ENCODE data around the gene GPR22.

The GPR22 gene

GRCh38 chr7:107480932-107481331, 11.1 kb downstream of the GPR22 start:
- DNase-seq = no peak

- DNase-seq = no peak
These were observed 12.7 kb downstream of the GPR22 start for GRCh38 chr7:107482571-107482970.

- no peak for DNase-seq
These were observed 16.2 kb downstream of the GPR22 start for GRCh38 chr7:107486041-107486440.

- no peak for DNase-seq
These were observed 23.0 kb downstream of the GPR22 start for GRCh38 chr7:107492875-107493274.

GRCh38 chr7:107494315-107494751, 24.5 kb downstream of the GPR22 start:
- DNase-seq = no peak

GRCh38 chr7:107494884-107495283, 25.0 kb downstream of the GPR22 start:
- DNase-seq = no peak

- no peak for DNase-seq
These were observed 25.7 kb downstream of the GPR22 start for GRCh38 chr7:107495516-107495915.

GRCh38 chr7:107499731-107500130, 29.9 kb downstream of the GPR22 start:
- no peak for DNase-seq

GRCh38 chr7:107501593-107501992, 31.7 kb downstream of the GPR22 start:
- no peak for DNase-seq

- DNase-seq = no peak
These were observed 32.3 kb downstream of the GPR22 start for GRCh38 chr7:107502154-107502553.

- no peak for DNase-seq
These were observed 32.9 kb downstream of the GPR22 start for GRCh38 chr7:107502797-107503196.

GRCh38 chr7:107503687-107504086, 33.8 kb downstream of the GPR22 start:
- no peak for DNase-seq

- DNase-seq = no peak
These were observed 35.5 kb downstream of the GPR22 start for GRCh38 chr7:107505362-107505761.

- no peak for DNase-seq
These were observed 36.3 kb downstream of the GPR22 start for GRCh38 chr7:107505997-107506673.

GRCh38 chr7:107506674-107507339, 37.0 kb downstream of the GPR22 start:
- DNase-seq = no peak

Measured in activated naive CD4-positive, alpha-beta T cell treated with Interleukin-2 at 50 U/mL for 16 hours (primary cell).